Activated CD8-positive, alpha-beta memory T cell treated with anti-CD3 and anti-CD28 coated beads, Interleukin-2, amount 50 U/mL, for 48 hours (primary cell): Measurements from ENCODE around the gene CBFA2T2.
A peak's percentile ranks its signal among the peaks of the same experiment; 100 is the strongest.
"Not testable (repeated sequence)": the region's sequence is repeated elsewhere in the genome, so short reads cannot be mapped to it uniquely, and the experiment has no call there.

Source experiments
- DNase-seq: peaks from one replicate; pipeline ENCODE4 v3.0.0-alpha.2; 2020

Gene CBFA2T2

GRCh38 chr20:33508015-33508414 lies 18.1 kb downstream of the CBFA2T2 start:
- DNase-seq = not testable (repeated sequence)

- not testable (repeated sequence) for DNase-seq
These were observed 19.2 kb downstream of the CBFA2T2 start for GRCh38 chr20:33509057-33509456.

- not testable (repeated sequence) for DNase-seq
These were observed 22.0 kb downstream of the CBFA2T2 start for GRCh38 chr20:33511876-33512275.

GRCh38 chr20:33515569-33516216 lies 25.8 kb downstream of the CBFA2T2 start:
- no peak for DNase-seq

GRCh38 chr20:33516882-33517281 lies 27.0 kb downstream of the CBFA2T2 start:
- DNase-seq = no peak

- DNase-seq = no peak
These were observed 28.2 kb downstream of the CBFA2T2 start for GRCh38 chr20:33518071-33518470.

- no peak for DNase-seq
These were observed 31.6 kb downstream of the CBFA2T2 start for GRCh38 chr20:33521461-33521860.

GRCh38 chr20:33522256-33522820 lies 32.4 kb downstream of the CBFA2T2 start:
- DNase-seq = peak; percentile 53

- DNase-seq = no peak
These were observed 34.4 kb downstream of the CBFA2T2 start for GRCh38 chr20:33524261-33524660.

- DNase-seq = no peak
These were observed 36.9 kb downstream of the CBFA2T2 start for GRCh38 chr20:33526769-33527168.

GRCh38 chr20:33531047-33531877 lies 41.4 kb downstream of the CBFA2T2 start:
- no peak for DNase-seq

GRCh38 chr20:33531885-33532284 lies 42.0 kb downstream of the CBFA2T2 start:
- DNase-seq = no peak

GRCh38 chr20:33532753-33533459 lies 43.0 kb downstream of the CBFA2T2 start:
- no peak for DNase-seq

GRCh38 chr20:33535717-33536116 lies 45.8 kb downstream of the CBFA2T2 start:
- not testable (repeated sequence) for DNase-seq

- no peak for DNase-seq
These were observed 47.7 kb downstream of the CBFA2T2 start for GRCh38 chr20:33537608-33538007.

GRCh38 chr20:33539129-33539528 lies 49.2 kb downstream of the CBFA2T2 start:
- DNase-seq = no peak

- no peak for DNase-seq
These were observed 50.5 kb downstream of the CBFA2T2 start for GRCh38 chr20:33540427-33540826.

- DNase-seq = no peak
These were observed 51.2 kb downstream of the CBFA2T2 start for GRCh38 chr20:33541074-33541473.

GRCh38 chr20:33541797-33542196 lies 51.9 kb downstream of the CBFA2T2 start:
- no peak for DNase-seq

- DNase-seq = no peak
These were observed 55.9 kb downstream of the CBFA2T2 start for GRCh38 chr20:33545763-33546162.

- DNase-seq = no peak
These were observed 59.5 kb downstream of the CBFA2T2 start for GRCh38 chr20:33549229-33549999.

- no peak for DNase-seq
These were observed 61.9 kb downstream of the CBFA2T2 start for GRCh38 chr20:33551778-33552177.

- DNase-seq = no peak
These were observed 62.6 kb downstream of the CBFA2T2 start for GRCh38 chr20:33552519-33552918.
